ENCODE results near the gene GPR78. TPM values are rescaled to one million over a fixed set of nuclear protein-coding genes. Genes with fewer than 3 reads are reported as not detected.

GPR78 gene
- total RNA-seq, 1 experiment from 2014 or later, result 5.7 TPM

DNA sequence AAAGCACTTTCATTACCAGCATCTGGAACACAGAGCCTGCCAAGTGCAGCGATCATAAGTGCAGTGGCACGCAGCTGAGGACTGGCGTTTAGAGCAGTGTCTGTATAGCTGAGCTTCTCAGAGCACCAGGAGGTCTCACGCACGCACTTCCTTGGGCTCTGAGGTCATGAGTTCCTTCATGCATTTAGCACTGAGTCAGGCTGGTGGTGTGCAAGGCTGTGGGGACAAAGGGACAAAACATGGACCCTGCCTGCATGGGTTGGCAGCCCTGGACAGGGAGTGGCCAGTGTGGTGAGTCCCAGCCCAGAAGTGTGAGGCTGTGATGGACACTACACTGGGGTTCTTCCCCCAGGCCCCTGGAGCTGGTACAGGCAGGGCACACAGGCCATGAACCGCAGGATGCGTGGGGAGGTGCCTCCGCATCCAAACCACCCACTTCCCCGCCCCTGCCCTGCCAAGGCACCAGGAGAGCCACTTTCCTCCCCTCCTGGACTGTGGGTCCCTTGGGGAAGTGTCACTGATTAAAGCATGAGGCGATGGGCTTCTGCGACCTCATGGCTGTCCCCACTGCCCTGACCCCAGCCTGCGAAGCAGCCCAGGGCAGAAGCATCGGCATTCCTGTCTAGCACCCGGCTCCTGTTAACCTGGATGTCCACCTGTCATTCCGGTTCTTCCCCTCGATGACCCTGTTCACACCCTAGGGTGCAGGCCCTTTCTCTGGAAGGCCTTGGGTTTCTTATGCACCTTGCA, 37.2 kb upstream of the GPR78 start:
- Mint-ChIP-seq H3K27me3 (ENCODE audit: low read depth) (peaks cover 3% of the 10 kb centered on the region; the same call in 1 of the 2 replicates), H3K9me3 (no peaks in the 10 kb centered on the region), H3K27ac (no peak overlapping the region), H3K4me1 (peaks cover 18% of the 10 kb centered on the region), H3K4me3 (no peak overlapping the region), H3K36me3 (no peaks in the 10 kb centered on the region)
- ChIA-PET CTCF (interaction anchor here (1.2 kb wide), 1 partner anchor 74 kb away, joined by 3 read pairs; no protein-coding TSS in a partner anchor), POLR2A (no interaction called here)
- ATAC-seq, result no peak
- no peak for DNase-seq (ENCODE audit: low spot score)
- TF ChIP-seq CBFB (CRISPR knock-in tag; IDR thresholded peaks at IDR 0.05; ENCODE audit: low read depth), result no peak
- no peak for TF ChIP-seq ZNF671 (CRISPR knock-in tag; IDR thresholded peaks at IDR 0.05)
- TF ChIP-seq MYBL2 (CRISPR knock-in tag; IDR thresholded peaks at IDR 0.05), result no peak
- no peak for TF ChIP-seq JUN (CRISPR knock-in tag; IDR thresholded peaks at IDR 0.05)
- no peak for TF ChIP-seq PRRX2 (CRISPR knock-in tag; IDR thresholded peaks at IDR 0.05)
- TF ChIP-seq TP53 (CRISPR knock-in tag; IDR thresholded peaks at IDR 0.05), result no peak
- no peak for TF ChIP-seq E2F5 (CRISPR knock-in tag; IDR thresholded peaks at IDR 0.05)
- TF ChIP-seq E2F4 (CRISPR knock-in tag; IDR thresholded peaks at IDR 0.05; ENCODE audit: borderline replicate concordance, low read depth), result no peak
- no peak for TF ChIP-seq ZNF423 (CRISPR knock-in tag; IDR thresholded peaks at IDR 0.05)
- TF ChIP-seq, protein P1, sequence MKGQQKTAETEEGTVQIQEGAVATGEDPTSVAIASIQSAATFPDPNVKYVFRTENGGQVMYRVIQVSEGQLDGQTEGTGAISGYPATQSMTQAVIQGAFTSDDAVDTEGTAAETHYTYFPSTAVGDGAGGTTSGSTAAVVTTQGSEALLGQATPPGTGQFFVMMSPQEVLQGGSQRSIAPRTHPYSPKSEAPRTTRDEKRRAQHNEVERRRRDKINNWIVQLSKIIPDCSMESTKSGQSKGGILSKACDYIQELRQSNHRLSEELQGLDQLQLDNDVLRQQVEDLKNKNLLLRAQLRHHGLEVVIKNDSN (CRISPR knock-in tag; IDR thresholded peaks at IDR 0.05), result no peak
- no peak for TF ChIP-seq OVOL2 (CRISPR knock-in tag; IDR thresholded peaks at IDR 0.05; ENCODE audit: borderline replicate concordance)
- no peak for TF ChIP-seq SOX15 (CRISPR knock-in tag; IDR thresholded peaks at IDR 0.05)

- Mint-ChIP-seq H3K4me1 (peaks cover 18% of the 10 kb centered on the region), H3K9me3 (no peaks in the 10 kb centered on the region), H3K4me3 (no peak overlapping the region), H3K27me3 (ENCODE audit: low read depth) (peaks cover 3% of the 10 kb centered on the region; the same call in 1 of the 2 replicates), H3K27ac (no peak overlapping the region; the same call in 1 of the 2 replicates), H3K36me3 (no peaks in the 10 kb centered on the region)
- CTCF ChIA-PET, result no interaction called here
- no peak for DNase-seq (ENCODE audit: low spot score)
- POLR2A ChIA-PET, result no interaction called here
- TF ChIP-seq ZNF121 (CRISPR knock-in tag; IDR thresholded peaks at IDR 0.05), result no peak
- TF ChIP-seq E2F5 (CRISPR knock-in tag; IDR thresholded peaks at IDR 0.05), result no peak
- TF ChIP-seq JAZF1 (CRISPR knock-in tag; IDR thresholded peaks at IDR 0.05), result no peak
- no peak for TF ChIP-seq RORB (CRISPR knock-in tag; IDR thresholded peaks at IDR 0.05)
- no peak for TF ChIP-seq PRDM15 (CRISPR knock-in tag; IDR thresholded peaks at IDR 0.05)
- TF ChIP-seq NFYB (CRISPR knock-in tag; conservative IDR thresholded peaks at IDR 0.05; ENCODE audit: low read depth), result no peak
- no peak for TF ChIP-seq ETV6 (CRISPR knock-in tag; IDR thresholded peaks at IDR 0.05)
- TF ChIP-seq, protein P2, sequence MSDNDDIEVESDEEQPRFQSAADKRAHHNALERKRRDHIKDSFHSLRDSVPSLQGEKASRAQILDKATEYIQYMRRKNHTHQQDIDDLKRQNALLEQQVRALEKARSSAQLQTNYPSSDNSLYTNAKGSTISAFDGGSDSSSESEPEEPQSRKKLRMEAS (CRISPR knock-in tag; IDR thresholded peaks at IDR 0.05), result no peak
- no peak for TF ChIP-seq ZNF512 (CRISPR knock-in tag; IDR thresholded peaks at IDR 0.05; ENCODE audit: borderline replicate concordance)
- ATAC-seq, result no peak
Measured at GRCh38 chr4:8543623-8544022, 36.6 kb upstream of the GPR78 start.
